Bronchial epithelial cell (primary cell): ENCODE measurements around the gene SHOC2. TPM values are rescaled to one million over a fixed set of nuclear protein-coding genes. Genes with fewer than 3 reads are reported as not detected.
A peak's percentile ranks its signal among the peaks of the same experiment; 100 is the strongest.

ENCODE experiments used
- DNase-seq: peaks from one replicate; pipeline ENCODE4 v3.0.0-alpha.2; 2010; ENCODE audit warnings: low read depth
- FAIRE-seq: peaks from 2 replicates; lab custom pipeline; 2011; peaks lifted over from hg19 to GRCh38; lab: Jason Lieb, UNC
- H3K27me3 ChIP-seq: 2 replicates; pipeline ENCODE4 v1.5.1; 2011; ENCODE audit warnings: low read length; ENCODE audit not compliant: control insufficient read depth, insufficient read depth
- H3K36me3 ChIP-seq: 2 replicates; pipeline ENCODE4 v1.5.1; 2011; ENCODE audit warnings: low read length; ENCODE audit not compliant: control insufficient read depth, insufficient read depth
- H3K4me3 ChIP-seq: 2 replicates; pipeline ENCODE4 v1.5.1; 2011; ENCODE audit warnings: mild to moderate bottlenecking, low read depth, low read length, control low read depth
- CTCF ChIP-seq: IDR thresholded peaks from 2 replicates; pipeline ENCODE4 v1.5.1; 2011; ENCODE audit warnings: mild to moderate bottlenecking, moderate library complexity, low read length, control low read depth, inconsistent platforms; ENCODE audit not compliant: insufficient read depth, severe bottlenecking
- total RNA-seq: library from RNA; depleted of rRNA; stranded (reverse); fragments of >200 nt; gene quantifications from 2 replicates; pipeline ENCODE4 v1.2.1, GENCODE V29; 2014

Gene SHOC2
- total RNA-seq, 1 donor from 2014 or later = 30.3 TPM

- FAIRE-seq (no peak), DNase-seq (no peak)
- no peak for TF ChIP-seq CTCF
- Histone ChIP-seq H3K27me3 (no peaks in the 10 kb centered on the region), H3K36me3 (no peaks in the 10 kb centered on the region), H3K4me3 (no peak overlapping the region)
Measured at GRCh38 chr10:110994406-110995086, 75.1 kb downstream of the SHOC2 start.

GRCh38 chr10:110995301-110995700 lies 75.9 kb downstream of the SHOC2 start:
- H3K36me3 ChIP-seq = no peaks in the 10 kb centered on the region
- H3K4me3 ChIP-seq = no peak overlapping the region
- FAIRE-seq (peak; percentile 90), DNase-seq (no peak)
- TF ChIP-seq CTCF = no peak
- H3K27me3 ChIP-seq = no peaks in the 10 kb centered on the region

DNA sequence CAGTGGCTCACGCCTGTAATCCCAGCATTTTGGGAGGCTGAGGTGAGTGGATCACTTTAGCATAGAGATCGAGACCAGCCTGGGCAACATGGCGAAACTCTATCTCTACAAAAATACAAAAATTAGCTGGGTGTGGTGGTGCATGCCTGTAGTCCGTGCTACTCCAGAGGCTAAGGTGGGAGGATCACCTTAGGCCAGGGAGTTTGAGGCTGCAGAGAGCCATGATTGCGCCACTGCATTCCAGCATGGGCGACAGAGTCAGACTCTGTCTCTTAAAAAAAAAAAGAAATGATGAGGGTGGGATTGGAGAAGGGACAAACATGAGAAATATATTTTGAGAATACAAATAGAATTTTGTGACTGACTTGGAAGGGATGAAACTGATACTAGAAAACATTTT lies 76.9 kb downstream of the SHOC2 start:
- no peaks in the 10 kb centered on the region for H3K36me3 ChIP-seq
- no peak overlapping the region for H3K4me3 ChIP-seq
- no peak for TF ChIP-seq CTCF
- DNase-seq = no peak
- H3K27me3 ChIP-seq = no peaks in the 10 kb centered on the region
- no peak for FAIRE-seq

DNA sequence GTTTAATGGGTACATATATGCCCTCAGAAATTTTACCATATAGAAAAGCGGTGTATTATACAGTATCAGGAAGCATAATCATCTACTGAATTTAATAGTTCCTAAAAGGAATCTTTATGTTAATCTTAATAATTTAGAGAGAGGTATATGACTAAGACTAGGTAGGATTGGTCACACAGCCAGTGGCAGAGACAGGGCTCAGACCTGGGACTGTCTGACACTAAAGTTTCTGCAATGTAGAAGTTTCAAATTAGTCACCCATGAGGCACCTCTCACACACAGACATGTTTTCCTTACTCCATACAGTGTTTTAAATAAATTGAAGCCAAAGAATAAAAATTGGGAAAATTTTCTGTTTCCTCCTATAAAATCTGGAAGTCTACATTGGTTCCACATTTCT lies 84.6 kb downstream of the SHOC2 start:
- FAIRE-seq = no peak
- H3K36me3 ChIP-seq = peaks cover 4% of the 10 kb centered on the region
- no peak for TF ChIP-seq CTCF

GRCh38 chr10:111007486-111007885 lies 88.1 kb downstream of the SHOC2 start:
- DNase-seq (no peak), FAIRE-seq (no peak)
- Histone ChIP-seq H3K27me3 (no peaks in the 10 kb centered on the region), H3K4me3 (no peak overlapping the region), H3K36me3 (peaks cover 4% of the 10 kb centered on the region)
- no peak for TF ChIP-seq CTCF

More for the DNA sequence above, 84.6 kb downstream of the SHOC2 start:
- Histone ChIP-seq H3K4me3 (no peak overlapping the region), H3K27me3 (no peaks in the 10 kb centered on the region)
- DNase-seq = no peak

DNA sequence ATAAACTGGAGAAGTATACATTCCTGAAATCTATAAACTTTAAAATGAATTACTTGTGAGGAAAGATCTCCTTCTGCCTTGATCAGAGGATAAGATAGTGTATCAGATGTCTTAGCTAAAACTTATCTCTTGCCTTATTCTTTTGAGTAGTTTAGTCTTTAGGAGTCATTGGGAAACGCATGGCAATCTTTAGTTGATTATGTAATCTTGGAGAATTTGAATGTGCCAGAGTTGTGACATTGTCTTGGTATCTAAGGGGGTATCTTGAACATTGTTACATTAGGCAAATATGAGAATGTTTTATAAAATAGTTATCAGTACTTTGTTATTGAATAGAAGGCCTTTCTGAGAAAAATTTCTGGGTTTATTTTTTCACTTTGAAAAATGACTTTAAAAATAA lies 95.8 kb downstream of the SHOC2 start:
- no peak for TF ChIP-seq CTCF
- Histone ChIP-seq H3K36me3 (no peaks in the 10 kb centered on the region), H3K4me3 (no peak overlapping the region), H3K27me3 (no peaks in the 10 kb centered on the region)
- DNase-seq (no peak), FAIRE-seq (no peak)
